ENCODE results near the gene TLCD4.

Gene TLCD4

DNA sequence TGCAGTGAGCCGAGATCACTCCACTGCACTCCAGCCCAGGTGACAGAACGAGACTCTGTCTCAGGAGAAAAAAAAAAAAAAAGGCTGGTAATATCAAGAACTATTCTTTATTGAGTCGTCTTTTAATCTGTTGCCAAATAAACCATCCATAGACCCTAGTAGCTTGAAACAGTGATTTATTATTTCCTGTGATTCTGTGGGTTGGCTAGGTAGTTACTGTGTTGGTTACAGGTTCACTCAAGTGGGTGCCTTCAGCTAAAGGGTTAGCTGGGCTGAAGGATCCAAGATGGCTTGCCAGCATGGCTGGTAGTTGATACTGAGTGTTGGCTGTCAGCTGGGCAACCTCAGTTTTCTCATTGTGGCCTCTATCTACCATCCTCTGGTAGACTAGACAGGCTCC is 9.2 kb downstream of the TLCD4 start:
- DNase-seq (ENCODE audit: low read depth) = no peak

DNA sequence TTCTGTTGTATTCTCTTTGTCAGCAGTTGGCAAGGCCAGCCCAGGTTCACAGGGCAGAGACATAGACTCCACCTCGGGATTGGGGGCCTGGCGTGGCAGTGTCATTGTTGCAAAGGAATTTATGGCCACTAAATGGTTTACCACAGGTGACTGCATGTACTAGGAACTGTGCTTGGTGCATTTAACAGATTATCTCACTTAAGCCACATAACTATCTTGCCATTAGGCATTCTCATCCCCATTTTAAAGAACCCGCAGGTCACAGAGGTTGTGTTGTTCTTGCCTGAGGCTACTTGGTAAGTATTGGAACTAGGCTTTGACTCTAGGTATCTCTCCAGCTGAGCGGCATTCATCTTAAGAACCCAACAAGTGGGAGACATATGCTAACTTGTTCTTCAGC is 9.7 kb downstream of the TLCD4 start:
- TF ChIP-seq, protein P1, sequence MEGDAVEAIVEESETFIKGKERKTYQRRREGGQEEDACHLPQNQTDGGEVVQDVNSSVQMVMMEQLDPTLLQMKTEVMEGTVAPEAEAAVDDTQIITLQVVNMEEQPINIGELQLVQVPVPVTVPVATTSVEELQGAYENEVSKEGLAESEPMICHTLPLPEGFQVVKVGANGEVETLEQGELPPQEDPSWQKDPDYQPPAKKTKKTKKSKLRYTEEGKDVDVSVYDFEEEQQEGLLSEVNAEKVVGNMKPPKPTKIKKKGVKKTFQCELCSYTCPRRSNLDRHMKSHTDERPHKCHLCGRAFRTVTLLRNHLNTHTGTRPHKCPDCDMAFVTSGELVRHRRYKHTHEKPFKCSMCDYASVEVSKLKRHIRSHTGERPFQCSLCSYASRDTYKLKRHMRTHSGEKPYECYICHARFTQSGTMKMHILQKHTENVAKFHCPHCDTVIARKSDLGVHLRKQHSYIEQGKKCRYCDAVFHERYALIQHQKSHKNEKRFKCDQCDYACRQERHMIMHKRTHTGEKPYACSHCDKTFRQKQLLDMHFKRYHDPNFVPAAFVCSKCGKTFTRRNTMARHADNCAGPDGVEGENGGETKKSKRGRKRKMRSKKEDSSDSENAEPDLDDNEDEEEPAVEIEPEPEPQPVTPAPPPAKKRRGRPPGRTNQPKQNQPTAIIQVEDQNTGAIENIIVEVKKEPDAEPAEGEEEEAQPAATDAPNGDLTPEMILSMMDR (conservative IDR thresholded peaks at IDR 0.05; ENCODE audit: low read depth, low read length) = no peak
- no peak for DNase-seq (ENCODE audit: low read depth)
- H3K4me3 ChIP-seq (ENCODE audit: low read depth, low read length) = no peak overlapping the region

More for the DNA sequence above, 9.2 kb downstream of the TLCD4 start:
- no peak overlapping the region for H3K4me3 ChIP-seq (ENCODE audit: low read depth, low read length)
- TF ChIP-seq, protein P1 (conservative IDR thresholded peaks at IDR 0.05; ENCODE audit: low read depth, low read length) = no peak

DNA sequence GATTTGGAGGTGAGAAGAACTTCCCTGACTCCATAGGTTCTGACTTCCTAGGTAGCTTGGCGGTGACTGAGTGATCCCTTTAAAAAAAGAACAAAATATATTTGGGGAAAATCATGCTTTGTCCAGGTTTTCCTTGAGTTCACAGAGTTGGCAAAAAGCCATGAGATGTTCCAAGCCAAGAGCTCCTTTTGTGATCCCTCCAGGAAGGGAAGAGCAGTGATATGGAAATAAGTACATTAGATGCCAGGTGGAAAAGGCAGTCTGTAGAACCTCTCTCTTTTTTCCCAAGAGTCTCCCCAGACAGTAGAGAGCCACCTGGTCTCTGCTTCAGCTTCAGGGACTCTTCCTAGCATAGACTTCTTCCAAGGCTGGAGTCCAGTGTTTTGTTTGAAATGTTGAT is 10.2 kb downstream of the TLCD4 start:
- TF ChIP-seq, protein P1 (conservative IDR thresholded peaks at IDR 0.05; ENCODE audit: low read depth, low read length) = no peak
- no peak for DNase-seq (ENCODE audit: low read depth)
- no peak overlapping the region for H3K4me3 ChIP-seq (ENCODE audit: low read depth, low read length)

DNA sequence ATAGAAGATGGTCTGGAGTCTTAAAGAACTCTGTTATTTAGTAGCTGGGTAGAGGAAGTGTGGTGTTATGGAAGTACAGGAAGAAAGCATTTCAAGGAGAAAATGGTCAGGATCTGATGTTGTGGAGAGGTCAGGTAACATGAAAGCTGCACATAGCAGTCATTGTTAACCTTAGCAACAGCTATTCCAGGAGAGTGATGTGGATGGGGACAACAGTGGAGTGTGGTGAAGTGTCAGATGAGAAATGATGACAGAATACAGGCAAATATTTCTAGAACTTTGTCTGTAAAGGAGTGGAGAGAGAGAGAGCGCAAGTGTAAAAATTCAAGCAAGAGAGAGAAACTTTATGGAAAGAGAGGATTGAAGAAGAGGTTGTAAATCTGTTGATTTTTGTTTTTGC is 15.6 kb downstream of the TLCD4 start:
- TF ChIP-seq, protein P1 (conservative IDR thresholded peaks at IDR 0.05; ENCODE audit: low read depth, low read length) = no peak
- no peak overlapping the region for H3K4me3 ChIP-seq (ENCODE audit: low read depth, low read length)
- no peak for DNase-seq (ENCODE audit: low read depth)

GRCh38 chr1:95133687-95134086 is 16.5 kb downstream of the TLCD4 start:
- TF ChIP-seq, protein P1 (conservative IDR thresholded peaks at IDR 0.05; ENCODE audit: low read depth, low read length) = no peak
- H3K4me3 ChIP-seq (ENCODE audit: low read depth, low read length) = no peak overlapping the region
- DNase-seq (ENCODE audit: low read depth) = no peak

- H3K4me3 ChIP-seq (ENCODE audit: low read depth, low read length) = no peak overlapping the region
- TF ChIP-seq, protein P1 (conservative IDR thresholded peaks at IDR 0.05; ENCODE audit: low read depth, low read length) = no peak
- no peak for DNase-seq (ENCODE audit: low read depth)
Observed at GRCh38 chr1:95138223-95138622, 21.1 kb downstream of the TLCD4 start.

GRCh38 chr1:95139039-95139438 is 21.9 kb downstream of the TLCD4 start:
- H3K4me3 ChIP-seq (ENCODE audit: low read depth, low read length) = no peak overlapping the region
- DNase-seq (ENCODE audit: low read depth) = no peak
- TF ChIP-seq, protein P1 (conservative IDR thresholded peaks at IDR 0.05; ENCODE audit: low read depth, low read length) = no peak
